Measurements from ENCODE around the gene CANX.
"Not testable (repeated sequence)": the region's sequence is repeated elsewhere in the genome, so short reads cannot be mapped to it uniquely, and the experiment has no call there.

DNA sequence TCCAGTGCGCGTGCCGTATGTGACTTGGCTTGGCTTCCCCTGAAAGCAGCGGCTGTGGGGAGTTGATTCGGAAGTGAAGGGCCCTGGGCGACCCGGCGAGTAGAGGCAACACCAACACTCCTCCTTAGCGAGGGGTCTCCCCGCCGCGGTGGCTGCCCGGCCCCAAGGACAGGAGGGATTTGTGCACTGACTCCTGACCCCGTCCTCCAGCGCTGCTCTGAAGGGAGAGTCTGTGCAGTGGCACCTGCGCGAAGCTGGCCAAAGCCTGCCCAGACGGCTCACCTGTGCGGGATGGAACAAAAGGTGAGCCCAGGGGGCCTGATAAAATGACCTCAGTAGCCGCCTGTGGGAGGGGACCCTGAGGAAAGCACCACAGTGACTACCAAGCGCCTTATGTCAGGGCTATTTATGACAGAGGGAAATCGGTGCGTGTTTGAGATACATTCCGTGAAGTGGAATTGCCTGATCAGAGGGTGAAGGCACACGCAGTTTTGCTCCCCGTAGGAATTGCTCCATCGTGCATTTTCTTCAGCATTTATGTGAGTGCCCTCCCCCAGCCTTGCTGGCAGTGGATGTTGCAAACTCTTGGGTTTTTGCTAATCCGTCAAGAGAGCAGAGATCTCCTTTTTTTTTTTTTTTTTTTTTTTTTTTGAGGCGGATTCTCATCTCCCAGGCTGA lies 40.4 kb upstream of the CANX start:
- TF ChIP-seq EZH2 (IDR thresholded peaks at IDR 0.05; ENCODE audit: insufficient read depth, poor library complexity, severe bottlenecking); EZH2phosphoT487 (IDR thresholded peaks at IDR 0.05; ENCODE audit: insufficient read depth, low read depth): not testable (repeated sequence)

All from GM23248 (cell line).